Trophoblast cell (in vitro differentiated cells and primary cell): ENCODE measurements around the gene UGT1A10.
"Not testable (repeated sequence)": the region's sequence is repeated elsewhere in the genome, so short reads cannot be mapped to it uniquely, and the experiment has no call there.

ENCODE experiments used
- DNase-seq, 2 donors: peaks; one replicate each; pipeline ENCODE4 v3.0.0-alpha.2; 2016
- H2AFZ ChIP-seq: 2 replicates; pipeline ENCODE4 v1.6.1; 2013; ENCODE audit warnings: low read length, moderate library complexity, mild to moderate bottlenecking; ENCODE audit not compliant: insufficient read depth, poor library complexity
- H2AK5ac ChIP-seq: 2 replicates; pipeline ENCODE4 v1.6.1; 2013; ENCODE audit warnings: mild to moderate bottlenecking, low read length
- H2BK120ac ChIP-seq: 2 replicates; pipeline ENCODE4 v1.6.1; 2013; ENCODE audit warnings: low read length, mild to moderate bottlenecking, moderate library complexity; ENCODE audit not compliant: insufficient read depth, poor library complexity
- H2BK12ac ChIP-seq: 2 replicates; pipeline ENCODE4 v1.6.1; 2013; ENCODE audit warnings: mild to moderate bottlenecking, low read length, moderate library complexity
- H2BK5ac ChIP-seq: 2 replicates; pipeline ENCODE4 v1.6.1; 2013; ENCODE audit warnings: low read length, low read depth, moderate library complexity, mild to moderate bottlenecking; ENCODE audit not compliant: poor library complexity
- H3K14ac ChIP-seq: 2 replicates; pipeline ENCODE4 v1.6.1; 2013; ENCODE audit warnings: mild to moderate bottlenecking, low read length
- H3K18ac ChIP-seq: 2 replicates; pipeline ENCODE4 v1.6.1; 2013; ENCODE audit warnings: mild to moderate bottlenecking, low read length
- H3K23ac ChIP-seq: 2 replicates; pipeline ENCODE4 v1.6.1; 2013; ENCODE audit warnings: low read length
- H3K27ac ChIP-seq: 2 replicates; pipeline ENCODE4 v1.5.1; 2013; ENCODE audit warnings: low read depth, mild to moderate bottlenecking, inconsistent platforms, low read length, moderate library complexity
- H3K27me3 ChIP-seq: 2 replicates; pipeline ENCODE4 v1.6.1; 2013; ENCODE audit warnings: inconsistent platforms, mild to moderate bottlenecking, low read length, moderate library complexity; ENCODE audit not compliant: insufficient read depth
- H3K36me3 ChIP-seq, 2 experiments: 1 replicate in 1 of 2; 2 replicates in 1 of 2; pipeline ENCODE4 v1.6.1; 2013; ENCODE audit warnings: low read length in 2 of 2, mild to moderate bottlenecking in 2 of 2, moderate library complexity in 1 of 2; ENCODE audit not compliant: insufficient read depth in 2 of 2, control insufficient read depth in 1 of 2
- H3K4ac ChIP-seq: 2 replicates; pipeline ENCODE4 v1.6.1; 2013; ENCODE audit warnings: low read depth, mild to moderate bottlenecking, low read length, moderate library complexity
- H3K4me1 ChIP-seq, 2 experiments: 1 replicate in 1 of 2; 2 replicates in 1 of 2; pipeline ENCODE4 v1.6.1; 2013; ENCODE audit warnings: low read length in 2 of 2, mild to moderate bottlenecking in 2 of 2, moderate library complexity in 1 of 2; ENCODE audit not compliant: insufficient read depth in 2 of 2, control insufficient read depth in 1 of 2
- H3K4me2 ChIP-seq: 2 replicates; pipeline ENCODE4 v1.6.1; 2013; ENCODE audit warnings: inconsistent platforms, mild to moderate bottlenecking, low read length, moderate library complexity
- H3K4me3 ChIP-seq: 2 replicates; pipeline ENCODE4 v1.5.1; 2013; ENCODE audit warnings: mild to moderate bottlenecking, low read depth, low read length, inconsistent platforms
- H3K79me1 ChIP-seq: one replicate; pipeline ENCODE4 v1.6.1; 2013; ENCODE audit warnings: low read length
- H3K79me2 ChIP-seq: 2 replicates; pipeline ENCODE4 v1.6.1; 2013; ENCODE audit warnings: low read length, mild to moderate bottlenecking; ENCODE audit not compliant: control insufficient read depth, insufficient read depth, poor library complexity
- H3K9ac ChIP-seq: 2 replicates; pipeline ENCODE4 v1.6.1; 2013; ENCODE audit warnings: mild to moderate bottlenecking, low read length
- H3K9me3 ChIP-seq: 2 replicates; pipeline ENCODE4 v1.6.1; 2013; ENCODE audit warnings: low read depth, mild to moderate bottlenecking, control low read depth, inconsistent platforms, low read length; ENCODE audit not compliant: insufficient read depth
- H4K12ac ChIP-seq: 2 replicates; pipeline ENCODE4 v1.6.1; 2013; ENCODE audit warnings: low read depth, mild to moderate bottlenecking, low read length, moderate library complexity
- H4K8ac ChIP-seq: 2 replicates; pipeline ENCODE4 v1.6.1; 2013; ENCODE audit warnings: low read depth, mild to moderate bottlenecking, low read length, moderate library complexity
- H4K91ac ChIP-seq: one replicate; pipeline ENCODE4 v1.6.1; 2013; ENCODE audit warnings: low read depth, mild to moderate bottlenecking, low read length, moderate library complexity
- WGBS: extraction: QIAGEN DNeasy Blood & Tissue Kit; methylation state at CpG from one replicate; pipeline ENCODE4 v1.1.7; 2013; ENCODE audit warnings: missing lambda C conversion rate; ENCODE audit not compliant: insufficient read length, insufficient coverage; ENCODE audit errors: extremely low coverage; 5-methylcytosine and 5-hydroxymethylcytosine counted together

UGT1A10 gene

GRCh38 chr2:233747283-233747544 lies 111.0 kb downstream of the UGT1A10 start:
- Histone ChIP-seq H3K36me3 (no peaks in the 10 kb centered on the region), H4K91ac (no peak overlapping the region), H4K8ac (no peak overlapping the region), H2AFZ (no peak overlapping the region), H3K4me2 (no peak overlapping the region), H2BK12ac (no peak overlapping the region), H3K4ac (no peak overlapping the region), H3K9me3 (peaks cover 17% of the 10 kb centered on the region), H3K4me3 (no peak overlapping the region), H3K18ac (no peak overlapping the region), H3K23ac (no peak overlapping the region), H3K4me1 (no peaks in the 10 kb centered on the region), H3K79me1 (no peaks in the 10 kb centered on the region), H3K27me3 (no peaks in the 10 kb centered on the region), H2AK5ac (no peak overlapping the region), H3K9ac (no peak overlapping the region), H3K14ac (no peak overlapping the region), H3K79me2 (no peaks in the 10 kb centered on the region), H4K12ac (no peak overlapping the region), H2BK5ac (no peak overlapping the region), H2BK120ac (no peak overlapping the region), H3K27ac (no peak overlapping the region)
- WGBS, result no CpG with 5 or more reads among the region's 6 CpGs
- DNase-seq, result no peak

GRCh38 chr2:233750689-233751088 lies 114.4 kb downstream of the UGT1A10 start:
- not testable (repeated sequence) for H3K4me2 ChIP-seq, H3K18ac ChIP-seq, H3K9ac ChIP-seq, H2BK5ac ChIP-seq, H3K4me3 ChIP-seq, H3K36me3 ChIP-seq, H3K27ac ChIP-seq, H4K8ac ChIP-seq, H3K14ac ChIP-seq, H2BK120ac ChIP-seq, H4K12ac ChIP-seq, H3K4ac ChIP-seq, H3K4me1 ChIP-seq, H3K23ac ChIP-seq, H3K27me3 ChIP-seq, H2AFZ ChIP-seq, H3K79me1 ChIP-seq, H2AK5ac ChIP-seq, DNase-seq, H2BK12ac ChIP-seq, H3K79me2 ChIP-seq, H4K91ac ChIP-seq
- no CpG with 5 or more reads among the region's 2 CpGs for WGBS
- peaks cover 16% of the 10 kb centered on the region for H3K9me3 ChIP-seq

GRCh38 chr2:233751212-233752009 lies 115.2 kb downstream of the UGT1A10 start:
- not testable (repeated sequence) for H3K4ac ChIP-seq, H3K79me2 ChIP-seq, H3K27me3 ChIP-seq, H3K18ac ChIP-seq, H3K9ac ChIP-seq, H3K79me1 ChIP-seq, H2AFZ ChIP-seq, H3K36me3 ChIP-seq, DNase-seq, H2BK120ac ChIP-seq, H3K4me2 ChIP-seq, H2BK5ac ChIP-seq, H4K8ac ChIP-seq, H3K27ac ChIP-seq, H3K4me1 ChIP-seq, H2BK12ac ChIP-seq, H3K14ac ChIP-seq, H4K91ac ChIP-seq, H3K23ac ChIP-seq, H3K4me3 ChIP-seq, H2AK5ac ChIP-seq, H4K12ac ChIP-seq
- WGBS, result no CpG with 5 or more reads among the region's 2 CpGs
- H3K9me3 ChIP-seq, result peaks cover 16% of the 10 kb centered on the region

GRCh38 chr2:233754872-233755611 lies 118.8 kb downstream of the UGT1A10 start:
- Histone ChIP-seq H3K4me3 (no peak overlapping the region), H3K23ac (no peak overlapping the region), H3K4me2 (no peak overlapping the region), H3K79me2 (no peaks in the 10 kb centered on the region), H3K79me1 (no peaks in the 10 kb centered on the region), H3K9me3 (peaks cover 11% of the 10 kb centered on the region), H2BK120ac (no peak overlapping the region), H2BK5ac (no peak overlapping the region), H3K18ac (no peak overlapping the region), H3K27ac (no peak overlapping the region), H2BK12ac (no peak overlapping the region), H3K9ac (no peak overlapping the region), H4K12ac (no peak overlapping the region), H3K27me3 (no peaks in the 10 kb centered on the region), H3K4ac (no peak overlapping the region), H3K14ac (no peak overlapping the region), H2AK5ac (no peak overlapping the region), H2AFZ (no peak overlapping the region), H4K8ac (no peak overlapping the region), H4K91ac (no peak overlapping the region), H3K36me3 (no peaks in the 10 kb centered on the region), H3K4me1 (no peaks in the 10 kb centered on the region)
- no CpG with 5 or more reads among the region's 44 CpGs for WGBS
- no peak for DNase-seq
